Left hindlimb (tissue), 1 donor: ENCODE data around the gene ATXN2.
"Not testable (repeated sequence)": the region's sequence is repeated elsewhere in the genome, so short reads cannot be mapped to it uniquely, and the experiment has no call there.

Experiments used
- DNase-seq: peaks from one replicate; pipeline ENCODE4 v3.0.0-alpha.2; 2018

ATXN2 gene

GRCh38 chr12:111599453-111600204 is 514 bp upstream of the ATXN2 start:
- DNase-seq: peak; percentile 95

- DNase-seq: peak; percentile 73
These were observed 1.1 kb downstream of the ATXN2 start for GRCh38 chr12:111597831-111598636.

GRCh38 chr12:111596985-111597830 is 1.9 kb downstream of the ATXN2 start:
- peak; percentile 52 for DNase-seq

GRCh38 chr12:111595341-111595835 is 3.7 kb downstream of the ATXN2 start:
- not testable (repeated sequence) for DNase-seq

GRCh38 chr12:111591399-111592010 is 7.6 kb downstream of the ATXN2 start:
- not testable (repeated sequence) for DNase-seq

GRCh38 chr12:111590552-111590951 is 8.6 kb downstream of the ATXN2 start:
- DNase-seq: no peak

- DNase-seq: no peak
These were observed 9.5 kb downstream of the ATXN2 start for GRCh38 chr12:111589601-111590000.

- DNase-seq: no peak
These were observed 11.1 kb downstream of the ATXN2 start for GRCh38 chr12:111588010-111588409.

GRCh38 chr12:111586986-111587385 is 12.1 kb downstream of the ATXN2 start:
- no peak for DNase-seq

- no peak for DNase-seq
These were observed 13.4 kb downstream of the ATXN2 start for GRCh38 chr12:111585690-111586089.

GRCh38 chr12:111584959-111585358 is 14.2 kb downstream of the ATXN2 start:
- DNase-seq: no peak

- not testable (repeated sequence) for DNase-seq
These were observed 15.6 kb downstream of the ATXN2 start for GRCh38 chr12:111583506-111583905.

- DNase-seq: no peak
These were observed 16.9 kb downstream of the ATXN2 start for GRCh38 chr12:111582133-111582747.

- no peak for DNase-seq
These were observed 17.5 kb downstream of the ATXN2 start for GRCh38 chr12:111581434-111582132.

GRCh38 chr12:111580737-111581136 is 18.4 kb downstream of the ATXN2 start:
- no peak for DNase-seq

GRCh38 chr12:111580119-111580425 is 19.0 kb downstream of the ATXN2 start:
- DNase-seq: no peak

- DNase-seq: no peak
These were observed 20.2 kb downstream of the ATXN2 start for GRCh38 chr12:111578971-111579340.

- DNase-seq: no peak
These were observed 20.7 kb downstream of the ATXN2 start for GRCh38 chr12:111578276-111578970.

- no peak for DNase-seq
These were observed 24.2 kb downstream of the ATXN2 start for GRCh38 chr12:111574797-111575443.

GRCh38 chr12:111573476-111573875 is 25.6 kb downstream of the ATXN2 start:
- no peak for DNase-seq
